OCI-LY3 (cell line): ENCODE data around the gene FAM219B.

Experiments used
- CTCF ChIP-seq: fragments of 200-600, 300-600 bp; sonication (generic); IDR thresholded peaks from 2 replicates; pipeline ENCODE4 v1.5.1; 2014; ENCODE audit warnings: antibody characterized with exemption, low read length, low read depth
- EZH2phosphoT487 ChIP-seq: fragments of 200-600 bp; shearing (Covaris generic); IDR thresholded peaks from 2 replicates; pipeline ENCODE4 v1.6.1; 2018; ENCODE audit warnings: antibody characterized with exemption, mixed run types, low read depth

GRCh38 chr15:74889390-74889882 lies 17.2 kb downstream of the FAM219B start:
- TF ChIP-seq CTCF = no peak
- no peak for TF ChIP-seq EZH2phosphoT487
